Right ventricle myocardium inferior (tissue), 1 donor: ENCODE data around the gene USP38. TPM values are rescaled to one million over a fixed set of nuclear protein-coding genes. Genes with fewer than 3 reads are reported as not detected.
A peak's percentile ranks its signal among the peaks of the same experiment; 100 is the strongest.
"Not testable (repeated sequence)": the region's sequence is repeated elsewhere in the genome, so short reads cannot be mapped to it uniquely, and the experiment has no call there.

Experiments
- ATAC-seq: fragments of 200-7000 bp; cut with Tn5 transposase; one replicate; pipeline ENCODE4 v1.9.1; 2020; ENCODE audit warnings: mild to moderate bottlenecking, moderate library complexity
- DNase-seq: peaks from one replicate; pipeline ENCODE4 v3.0.0; 2021; ENCODE audit errors: missing footprints
- intact Hi-C: fragments of 100-400 bp; cut with DNase I; formaldehyde crosslinking; loops from one replicate; pipeline ENCODE4 v1.11.0; 2022
- total RNA-seq: library from RNA; stranded (reverse); fragmentation: NEBNext Ultra II Directional; extraction: Animal tissue kit (Norgen Biotek cat#: 25700); gene quantifications from one replicate; pipeline ENCODE4 v1.2.1, GENCODE V29; 2021
- donor health status: DM: no; HTN: yes; CAD: no; lungs with severe emphysema.

Gene USP38
- total RNA-seq, 1 donor from 2014 or later = 17.6 TPM

GRCh38 chr4:143202824-143203223 is 18.1 kb downstream of the USP38 start:
- no peak for DNase-seq
- intact Hi-C loops = loop anchor here (10.0 kb wide), 1 partner anchor 1962 kb away; no protein-coding TSS in a partner anchor
- ATAC-seq = no peak

DNA sequence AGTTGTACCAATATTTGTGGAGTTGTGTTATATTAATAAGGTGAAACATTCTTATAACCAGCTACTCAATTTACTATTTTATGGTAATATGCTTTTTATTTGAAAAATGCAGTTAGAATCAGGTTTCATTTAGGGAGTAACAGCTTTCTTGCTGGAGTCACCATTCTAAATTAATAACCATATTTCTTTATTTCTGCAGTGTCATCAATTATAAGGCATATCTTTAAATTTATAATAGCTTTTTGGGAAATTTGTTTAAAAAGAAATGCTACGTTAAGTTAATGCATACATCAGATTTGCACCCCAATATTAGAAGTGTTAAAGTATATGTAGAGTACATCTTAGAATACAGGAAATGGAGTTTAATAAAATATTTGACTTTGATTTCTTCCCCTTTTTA is 18.9 kb downstream of the USP38 start:
- intact Hi-C loops = loop anchor here (10.0 kb wide), 1 partner anchor 1961 kb away; no protein-coding TSS in a partner anchor
- no peak for DNase-seq

DNA sequence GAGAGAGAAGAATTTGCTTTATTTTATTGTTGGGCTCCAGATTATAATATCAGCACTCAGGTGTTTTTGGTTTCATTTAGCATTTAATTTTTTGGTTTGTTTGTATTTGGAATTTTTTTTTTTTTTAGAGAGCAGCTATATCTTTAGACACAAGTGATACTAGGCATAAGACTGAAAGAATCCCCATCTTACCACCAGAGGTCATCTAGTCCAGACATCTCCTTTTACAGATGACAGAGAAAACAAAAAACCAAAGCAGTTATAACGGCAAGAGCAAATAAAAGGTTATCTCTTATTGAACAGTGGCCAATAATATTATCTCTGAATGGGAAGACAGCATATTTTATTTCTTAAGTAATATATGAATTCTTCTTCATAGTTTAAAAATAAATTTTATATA is 22.8 kb downstream of the USP38 start:
- intact Hi-C loops = loop anchor here (2.0 to 10.0 kb wide), 2 partner anchors 129 to 1957 kb away; partner anchors contain the start of gene GAB1
- DNase-seq (no peak), ATAC-seq (peak; percentile 60)

More for the DNA sequence above, 18.9 kb downstream of the USP38 start:
- ATAC-seq = no peak

DNA sequence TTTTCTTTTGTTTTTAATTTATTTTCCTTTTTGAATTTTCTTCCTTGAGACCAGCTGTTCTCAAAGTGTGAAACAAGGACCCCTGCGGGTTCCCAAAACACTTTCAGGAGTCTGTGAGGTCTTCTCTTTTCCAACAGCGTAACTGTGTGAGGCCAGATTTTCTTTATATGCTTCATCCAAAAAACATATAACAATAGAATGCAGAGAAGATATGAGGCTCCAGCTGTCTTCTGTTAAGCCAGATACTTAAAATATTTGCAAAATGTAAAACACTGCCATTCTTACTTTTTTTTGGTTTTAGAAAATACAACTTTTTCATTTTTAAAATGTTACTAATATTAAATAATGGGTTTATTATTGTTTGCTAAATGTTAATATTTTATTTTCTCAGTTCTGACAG is 27.8 kb downstream of the USP38 start:
- no peak for ATAC-seq
- intact Hi-C loops = no loop called here
- no peak for DNase-seq

DNA sequence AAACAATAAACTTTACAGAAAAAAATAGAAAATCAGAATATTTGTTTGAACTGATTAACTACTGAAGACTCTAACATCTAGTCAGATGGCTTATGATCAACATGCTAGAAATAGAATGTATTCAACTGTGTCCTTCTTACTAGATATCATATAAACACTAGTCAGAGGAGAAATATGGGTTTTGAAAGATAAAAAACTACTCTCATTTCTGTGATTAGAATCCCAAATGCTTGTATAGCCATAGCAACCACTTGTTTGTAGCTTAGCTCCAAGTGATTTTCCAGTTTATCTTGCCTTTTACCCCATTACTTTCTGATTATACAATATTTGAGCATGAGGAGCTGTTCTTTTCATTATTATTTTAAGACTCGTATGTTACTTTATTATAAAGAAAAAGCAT is 31.2 kb downstream of the USP38 start:
- peak; percentile 52 for ATAC-seq
- intact Hi-C loops = no loop called here

GRCh38 chr4:143224255-143224654 is 39.5 kb downstream of the USP38 start:
- intact Hi-C loops = loop anchor here (5.0 to 10.0 kb wide), 2 partner anchors 51 to 113 kb away; partner anchors contain the start of gene GAB1
- no peak for DNase-seq
- ATAC-seq = peak; percentile 74

More for the DNA sequence above, 31.2 kb downstream of the USP38 start:
- DNase-seq = no peak

- DNase-seq = no peak
- intact Hi-C loops = loop anchor here (10.0 kb wide), 1 partner anchor 50 kb away; no protein-coding TSS in a partner anchor
- ATAC-seq = no peak
Measured at GRCh38 chr4:143225167-143225566, 40.5 kb downstream of the USP38 start.

DNA sequence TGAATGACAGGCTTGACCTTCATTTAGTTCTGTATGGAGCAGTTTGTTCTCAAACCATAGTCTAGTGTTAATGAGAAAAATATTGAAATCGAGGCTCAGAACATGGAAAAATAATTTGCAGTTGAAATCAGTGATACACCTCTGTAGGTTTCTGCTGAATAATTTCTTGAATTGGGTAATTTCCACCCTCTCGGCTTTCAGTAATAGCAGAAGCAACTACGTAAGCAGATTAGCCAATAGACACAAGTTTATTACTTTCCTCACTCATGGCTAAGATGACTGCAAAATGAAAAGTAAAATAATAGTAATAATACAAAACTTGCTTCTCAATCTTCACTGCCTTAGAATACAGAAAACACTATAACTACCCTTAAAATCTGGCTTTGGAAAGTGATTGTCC is 46.0 kb downstream of the USP38 start:
- DNase-seq = no peak
- intact Hi-C loops = no loop called here
- ATAC-seq = no peak

DNA sequence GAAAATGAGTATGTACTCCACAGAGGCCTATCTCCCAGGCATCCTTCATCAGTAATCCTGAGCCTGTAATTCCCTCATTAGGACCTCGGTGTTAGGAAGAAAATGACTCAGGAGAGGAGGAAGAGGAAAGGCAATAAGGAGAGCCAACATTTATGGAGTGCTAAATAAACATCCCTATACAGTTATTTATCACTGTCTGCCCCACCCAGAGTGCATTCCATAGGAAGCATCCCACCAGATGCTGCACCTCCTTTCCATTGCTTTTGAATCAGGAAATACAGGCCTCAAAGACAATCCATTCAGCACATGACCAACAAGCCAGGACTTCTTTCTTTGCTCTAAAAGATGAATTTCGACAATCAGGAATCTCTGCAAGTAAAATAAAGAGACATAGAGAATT is 47.6 kb downstream of the USP38 start:
- intact Hi-C loops = no loop called here
- no peak for ATAC-seq

DNA sequence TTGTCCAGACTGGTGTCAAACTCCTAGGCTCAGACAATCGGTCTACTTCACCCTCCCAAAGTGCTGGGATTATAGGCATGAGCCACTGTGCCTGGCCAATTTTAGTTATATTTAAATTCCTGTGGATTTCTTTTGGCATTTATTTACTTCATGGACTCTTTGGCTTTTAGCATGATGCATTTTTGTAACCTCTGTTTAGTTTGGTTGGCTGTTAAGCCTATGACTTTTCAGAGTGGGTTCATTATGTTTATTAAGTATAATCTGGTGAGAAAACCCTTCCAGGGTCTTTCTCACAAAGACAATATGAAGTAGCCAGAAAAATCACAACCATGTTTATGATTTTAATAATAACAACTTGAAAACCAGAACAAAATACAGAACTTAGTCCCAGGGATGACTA is 49.4 kb downstream of the USP38 start:
- intact Hi-C loops = no loop called here
- DNase-seq = no peak
- no peak for ATAC-seq

More for the DNA sequence above, 47.6 kb downstream of the USP38 start:
- no peak for DNase-seq

- ATAC-seq, intact Hi-C loops, DNase-seq: not testable (repeated sequence)
Measured at GRCh38 chr4:143237195-143237594, 52.5 kb downstream of the USP38 start.

GRCh38 chr4:143240939-143241679 is 56.4 kb downstream of the USP38 start:
- no peak for DNase-seq
- intact Hi-C loops = no loop called here
- no peak for ATAC-seq

DNA sequence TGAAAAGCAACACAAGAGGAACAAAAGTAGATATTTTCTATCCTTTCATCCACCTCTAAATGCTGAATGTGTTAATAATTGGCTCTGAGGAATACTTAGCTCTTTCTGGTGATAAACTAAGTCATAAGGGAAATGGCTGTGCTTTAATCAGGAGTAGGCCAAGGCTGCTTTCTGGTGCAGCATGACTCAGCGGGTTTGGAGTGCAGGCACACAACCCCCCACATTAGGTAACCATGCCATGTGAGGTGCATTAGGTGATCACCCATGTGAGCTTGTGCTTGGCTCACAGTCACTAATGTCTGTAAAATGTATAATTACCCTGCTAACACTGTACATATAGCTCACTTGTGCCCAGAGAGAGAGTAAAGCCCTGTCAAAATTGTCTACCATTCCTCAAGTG is 57.2 kb downstream of the USP38 start:
- DNase-seq (no peak), ATAC-seq (no peak)
- intact Hi-C loops = no loop called here

DNA sequence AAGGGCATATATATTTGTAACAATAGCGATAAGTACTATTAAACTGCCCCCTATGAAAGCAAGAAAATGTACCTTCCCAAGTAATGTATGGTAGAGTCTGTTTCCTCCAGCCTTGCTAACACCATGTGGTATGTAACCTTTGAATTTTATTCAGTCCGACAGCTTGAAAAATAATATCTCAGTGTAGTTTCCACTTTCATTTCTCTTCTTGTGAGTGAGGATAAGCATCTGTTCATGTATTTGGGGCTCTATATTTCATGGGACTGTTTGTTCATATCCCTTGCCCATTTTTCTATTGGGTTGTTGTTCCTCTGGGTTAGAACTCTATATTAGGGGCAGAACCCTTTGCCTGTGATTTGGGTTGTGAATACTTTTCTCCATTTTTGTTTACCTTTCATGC is 58.3 kb downstream of the USP38 start:
- DNase-seq = no peak
- no peak for ATAC-seq
- intact Hi-C loops = no loop called here

DNA sequence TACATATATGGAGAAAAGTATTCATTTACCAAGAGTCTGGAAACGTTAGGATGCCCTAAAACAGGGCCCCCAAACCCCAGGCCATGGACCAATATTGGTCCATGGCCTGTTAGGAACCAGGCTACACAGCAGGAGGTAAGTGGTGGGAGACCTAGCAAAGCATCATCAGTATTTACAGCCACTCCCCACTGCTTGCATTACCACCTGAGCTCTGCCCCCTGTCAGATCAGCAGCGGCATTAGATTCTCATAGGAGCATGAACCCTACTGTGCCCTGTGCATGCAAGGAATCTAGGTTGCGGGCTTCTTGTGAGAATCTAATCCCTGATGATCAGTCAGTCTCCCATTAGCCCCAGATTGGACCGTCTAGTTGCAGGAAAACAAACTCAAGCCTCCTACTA is 62.3 kb downstream of the USP38 start:
- intact Hi-C loops = no loop called here
- ATAC-seq = no peak
- no peak for DNase-seq

DNA sequence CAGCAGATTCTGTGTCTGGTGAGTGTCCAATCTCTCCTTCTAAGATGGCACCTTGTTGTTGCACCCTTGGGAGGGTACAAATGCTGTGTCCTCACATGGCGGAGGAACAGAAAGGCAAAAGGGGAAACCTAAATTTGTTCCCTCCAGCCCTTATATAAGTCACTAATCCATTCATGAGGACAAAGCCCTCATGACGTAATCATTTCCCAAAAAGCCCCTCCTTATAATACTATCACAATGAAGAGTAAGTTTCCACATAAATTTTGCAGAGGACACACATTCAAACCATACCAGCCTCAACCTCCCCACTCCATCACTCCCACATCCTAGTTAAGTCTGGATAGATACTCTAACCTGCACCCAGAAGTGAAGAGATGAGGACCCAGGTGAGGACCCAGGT is 63.1 kb downstream of the USP38 start:
- no peak for ATAC-seq
- intact Hi-C loops = no loop called here

GRCh38 chr4:143248827-143249226 is 64.1 kb downstream of the USP38 start:
- intact Hi-C loops = no loop called here
- ATAC-seq = no peak
- DNase-seq = no peak

More for the DNA sequence above, 63.1 kb downstream of the USP38 start:
- no peak for DNase-seq

DNA sequence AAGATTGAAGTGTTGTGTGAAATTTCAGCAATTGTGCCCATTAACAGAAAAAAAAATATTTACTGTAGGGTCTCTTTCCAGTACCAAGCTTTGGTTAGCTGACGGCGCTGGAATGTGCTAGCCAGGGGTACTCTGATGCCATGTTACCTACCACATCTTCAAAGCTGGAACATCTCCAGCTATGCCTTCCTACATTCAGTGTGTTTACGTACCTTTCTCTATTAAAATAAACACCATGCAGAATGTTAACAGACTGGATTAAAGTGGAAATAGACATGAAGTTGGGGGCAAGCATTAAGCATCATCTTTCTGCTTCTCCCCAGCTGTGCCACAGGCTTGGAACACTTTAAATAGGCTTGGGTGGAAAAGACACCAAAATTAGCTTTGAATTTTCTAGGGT is 65.9 kb downstream of the USP38 start:
- intact Hi-C loops = no loop called here
- no peak for DNase-seq
- no peak for ATAC-seq

DNA sequence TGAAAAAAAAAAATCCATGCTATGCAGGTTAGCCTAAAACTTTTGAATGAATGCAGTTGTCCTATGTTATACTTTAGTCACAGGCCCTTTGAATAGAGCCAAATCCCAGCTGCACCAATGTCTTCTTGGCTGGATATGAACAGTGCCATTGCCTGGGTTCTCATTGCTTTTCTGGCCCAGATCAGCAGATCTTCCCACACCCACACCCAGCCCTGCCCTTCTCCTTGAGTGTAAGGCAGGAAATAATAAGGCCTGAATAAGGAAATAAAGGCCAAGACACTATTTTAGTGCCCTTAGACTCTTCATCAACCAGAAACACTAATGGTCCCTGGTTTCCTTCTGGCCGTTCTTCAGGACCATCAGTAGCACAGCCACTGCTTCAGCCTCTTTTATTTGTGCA is 66.6 kb downstream of the USP38 start:
- intact Hi-C loops = no loop called here
- DNase-seq = no peak
- ATAC-seq = no peak

- intact Hi-C loops = no loop called here
- DNase-seq = no peak
Measured at GRCh38 chr4:143251779-143252178, 67.1 kb downstream of the USP38 start.

GRCh38 chr4:143252478-143252877 is 67.8 kb downstream of the USP38 start:
- no peak for ATAC-seq
- intact Hi-C loops = no loop called here

More at GRCh38 chr4:143251779-143252178, 67.1 kb downstream of the USP38 start:
- ATAC-seq = no peak

More at GRCh38 chr4:143252478-143252877, 67.8 kb downstream of the USP38 start:
- DNase-seq = no peak
